GM21447 (cell line): ENCODE data around the gene EPHB2.
"Not testable (repeated sequence)": the region's sequence is repeated elsewhere in the genome, so short reads cannot be mapped to it uniquely, and the experiment has no call there.

Experiments
- ATAC-seq: cut with Tn5 transposase; IDR thresholded peaks from one replicate; pipeline ENCODE4 v1.9.1; 2021; ENCODE audit not compliant: unreplicated experiment

Gene EPHB2

DNA sequence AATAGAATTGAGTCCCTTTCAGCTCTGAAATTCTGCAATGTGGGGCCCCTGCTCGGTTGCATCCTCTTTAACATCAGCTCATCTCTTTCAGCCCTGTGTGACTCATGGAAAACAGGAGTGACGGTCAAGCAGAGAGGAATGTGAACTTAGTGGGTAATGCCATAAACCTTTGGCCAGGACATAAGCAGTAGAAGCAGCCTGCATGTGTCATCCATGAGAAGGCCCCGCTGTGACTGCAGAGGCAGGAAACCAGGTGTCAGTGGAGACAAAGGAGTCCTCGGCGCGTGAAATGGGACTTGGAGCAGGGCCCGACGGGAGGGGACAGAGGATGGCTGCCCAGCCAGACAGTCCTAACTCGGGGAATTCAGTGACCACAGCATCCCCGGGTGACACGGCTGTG is 21.1 kb upstream of the EPHB2 start:
- no peak for ATAC-seq

DNA sequence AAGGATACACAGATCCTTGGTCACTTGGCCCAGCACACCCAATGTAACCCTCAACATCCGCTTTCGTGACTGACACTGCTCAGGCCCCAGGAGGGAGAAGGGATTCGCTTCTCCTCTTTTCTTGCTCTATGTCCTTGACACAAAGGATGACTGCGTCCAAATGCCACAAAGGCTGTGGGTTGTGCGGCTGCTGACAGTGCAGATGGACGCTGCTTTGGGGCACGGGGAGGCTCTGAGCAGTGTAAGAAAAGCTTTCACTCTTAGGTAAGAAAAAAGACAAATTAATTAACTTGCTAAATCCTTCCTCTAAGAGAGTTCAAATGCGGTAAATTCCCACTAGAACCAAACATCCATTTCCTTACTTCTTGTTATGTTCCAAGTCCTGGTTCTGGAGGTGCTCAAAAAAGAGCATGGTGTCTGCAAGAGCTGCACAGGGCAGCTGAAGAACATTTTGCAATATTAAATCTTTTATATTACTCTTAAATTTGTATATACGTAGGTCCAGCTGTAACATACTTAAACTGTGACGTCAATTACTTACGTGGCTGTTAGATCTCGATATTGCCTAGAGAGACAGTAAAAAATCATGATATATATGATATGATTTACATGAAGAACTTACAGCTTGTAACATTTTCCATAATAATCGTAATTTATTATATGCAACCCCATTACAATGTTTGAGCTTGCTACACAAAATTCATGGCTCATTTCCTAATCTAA is 19.4 kb upstream of the EPHB2 start:
- no peak for ATAC-seq

GRCh38 chr1:22694172-22694571 is 16.5 kb upstream of the EPHB2 start:
- ATAC-seq: no peak

DNA sequence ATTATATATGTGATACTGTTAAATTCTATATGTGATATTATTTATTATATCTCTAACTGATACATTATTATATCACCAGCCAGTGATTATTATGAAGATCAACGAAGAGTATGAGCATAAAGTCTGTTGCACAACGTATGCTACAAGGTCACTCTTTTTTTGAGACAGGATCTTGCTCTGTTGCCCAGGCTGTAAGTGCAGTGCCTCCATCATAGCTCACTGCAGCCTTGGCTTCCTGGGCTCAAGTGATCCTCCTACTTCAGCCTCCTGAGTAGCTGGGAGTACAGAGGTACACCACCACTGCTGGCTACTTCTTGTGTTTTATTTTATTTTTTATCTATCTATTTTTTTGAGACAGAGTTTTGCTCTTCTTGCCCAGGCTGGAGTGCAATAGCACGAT is 14.0 kb upstream of the EPHB2 start:
- ATAC-seq: no peak

GRCh38 chr1:22697980-22698379 is 12.7 kb upstream of the EPHB2 start:
- ATAC-seq: no peak

DNA sequence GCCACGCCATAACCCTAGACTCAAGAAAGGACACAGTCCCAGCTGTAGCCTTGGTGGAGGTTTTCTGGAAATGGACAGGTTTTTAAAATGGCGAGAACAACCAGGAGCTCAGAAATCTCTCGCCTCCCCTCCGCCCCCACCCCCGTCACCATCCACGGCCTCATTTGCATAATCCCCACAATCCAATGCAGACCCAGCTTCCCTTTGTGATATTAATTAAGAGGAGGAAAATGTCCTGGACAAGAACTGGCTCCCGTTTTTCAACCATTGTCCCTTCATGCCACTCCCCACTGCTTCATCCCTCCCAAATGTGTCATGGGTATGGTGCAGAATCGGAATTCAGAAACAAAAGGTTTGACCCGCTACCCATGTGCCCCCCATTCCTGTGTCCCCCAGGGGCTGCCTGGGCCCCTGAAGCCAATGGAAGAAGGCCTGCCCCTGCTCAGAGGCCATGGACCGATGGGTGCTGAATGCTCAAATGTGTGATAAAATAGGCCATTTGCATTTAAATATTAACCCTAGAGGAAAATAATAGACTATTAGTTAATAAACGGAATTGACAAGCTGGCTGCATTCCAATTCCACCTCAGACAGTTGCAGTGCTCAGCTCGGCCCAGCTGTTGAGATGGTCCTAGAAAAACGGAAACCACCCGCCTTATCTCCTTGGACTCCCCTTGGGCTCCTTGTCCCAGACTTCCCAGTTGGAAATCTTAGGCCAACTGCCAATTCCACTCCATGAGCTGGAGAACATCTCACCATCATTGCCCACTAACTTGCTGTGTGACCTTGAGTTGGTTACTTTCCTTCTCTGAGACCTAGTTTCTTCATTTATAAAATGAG is 10.7 kb upstream of the EPHB2 start:
- no peak for ATAC-seq

DNA sequence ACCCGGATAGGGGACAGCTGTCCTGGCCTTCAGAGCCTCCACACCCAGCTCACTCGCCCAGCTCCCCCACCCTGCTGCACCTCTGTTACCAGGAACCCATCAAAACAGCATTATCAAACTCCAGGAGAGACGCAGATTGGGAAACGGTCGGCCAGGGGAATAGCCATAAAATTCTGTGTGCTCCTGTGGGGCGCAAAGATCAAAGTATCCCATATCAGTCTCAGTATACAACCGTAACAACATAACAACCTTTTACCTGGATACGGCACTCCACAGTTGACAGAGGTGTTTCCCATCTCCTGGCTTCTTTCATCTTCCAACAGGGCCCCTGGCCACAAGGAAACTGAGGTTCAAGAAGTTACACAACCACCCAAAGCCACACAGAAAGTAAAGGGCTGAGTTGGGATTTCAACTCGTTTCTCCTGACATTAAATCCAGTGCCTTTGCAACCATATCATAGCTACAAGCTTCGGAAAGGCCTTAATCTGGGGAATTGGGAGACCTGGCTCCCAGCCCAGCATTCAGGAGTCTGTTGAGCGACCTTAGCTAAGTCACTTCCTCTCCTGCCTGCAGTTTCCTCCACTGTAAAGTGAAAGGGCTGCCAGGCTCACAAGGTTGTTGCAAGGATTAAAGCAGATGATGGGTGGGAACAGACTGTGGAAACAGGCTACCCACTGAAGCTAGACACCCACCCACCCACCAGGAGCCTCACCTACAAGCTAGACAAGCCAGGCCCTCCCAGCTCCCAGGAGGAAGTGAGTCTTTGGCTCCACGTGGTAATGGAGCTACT is 8.1 kb upstream of the EPHB2 start:
- no peak for ATAC-seq

- no peak for ATAC-seq
Measured at GRCh38 chr1:22704440-22705067, 6.1 kb upstream of the EPHB2 start.

- no peak for ATAC-seq
Measured at GRCh38 chr1:22705586-22705985, 5.1 kb upstream of the EPHB2 start.

GRCh38 chr1:22706100-22706499 is 4.5 kb upstream of the EPHB2 start:
- not testable (repeated sequence) for ATAC-seq

- no peak for ATAC-seq
Measured at GRCh38 chr1:22708777-22709176, 1.9 kb upstream of the EPHB2 start.

- ATAC-seq: no peak
Measured at GRCh38 chr1:22709227-22709626, 1.4 kb upstream of the EPHB2 start.

DNA sequence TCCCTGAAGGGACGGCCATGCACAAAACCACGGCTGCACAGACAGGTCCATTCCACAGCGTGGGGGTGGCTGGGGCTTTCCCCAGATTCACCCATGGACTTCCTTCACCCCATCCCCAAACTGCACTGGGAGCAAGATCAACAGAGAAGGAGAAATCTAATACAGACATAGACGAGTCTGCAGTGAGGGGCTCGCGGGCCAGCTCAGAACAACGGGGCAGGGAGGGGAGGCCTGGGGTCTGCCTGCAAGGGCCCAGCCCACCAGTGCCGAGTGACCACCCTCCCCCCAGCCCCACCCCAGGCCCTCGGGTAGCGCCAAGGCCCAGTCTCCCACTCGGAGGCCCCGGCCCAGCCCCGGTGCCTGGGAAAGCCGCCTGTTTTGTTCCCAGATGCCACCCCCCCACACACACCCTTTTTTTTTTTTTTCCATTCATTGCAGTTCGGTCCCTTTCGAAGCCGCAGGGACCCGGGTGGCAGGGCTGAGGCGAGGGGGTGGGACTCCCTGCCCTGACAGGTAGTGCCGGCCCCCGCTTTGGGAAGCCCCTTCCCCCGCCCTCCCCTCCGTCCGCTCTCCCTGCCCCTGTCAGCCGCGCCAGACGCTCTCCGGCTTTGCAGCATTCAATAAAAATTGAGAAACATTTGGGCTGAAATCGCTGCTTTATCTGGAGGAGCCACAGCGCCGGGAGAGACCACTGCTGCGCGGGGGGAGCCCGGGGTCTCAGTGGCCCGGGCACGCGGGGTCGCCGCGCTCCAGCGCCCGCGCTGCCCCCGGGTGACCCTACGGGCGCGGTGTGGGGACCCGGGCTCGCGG is 543 bp upstream of the EPHB2 start:
- no peak for ATAC-seq

- ATAC-seq: no peak
Measured at GRCh38 chr1:22711071-22711470, 432 bp downstream of the EPHB2 start.

GRCh38 chr1:22711591-22712501 is 1.2 kb downstream of the EPHB2 start:
- no peak for ATAC-seq

DNA sequence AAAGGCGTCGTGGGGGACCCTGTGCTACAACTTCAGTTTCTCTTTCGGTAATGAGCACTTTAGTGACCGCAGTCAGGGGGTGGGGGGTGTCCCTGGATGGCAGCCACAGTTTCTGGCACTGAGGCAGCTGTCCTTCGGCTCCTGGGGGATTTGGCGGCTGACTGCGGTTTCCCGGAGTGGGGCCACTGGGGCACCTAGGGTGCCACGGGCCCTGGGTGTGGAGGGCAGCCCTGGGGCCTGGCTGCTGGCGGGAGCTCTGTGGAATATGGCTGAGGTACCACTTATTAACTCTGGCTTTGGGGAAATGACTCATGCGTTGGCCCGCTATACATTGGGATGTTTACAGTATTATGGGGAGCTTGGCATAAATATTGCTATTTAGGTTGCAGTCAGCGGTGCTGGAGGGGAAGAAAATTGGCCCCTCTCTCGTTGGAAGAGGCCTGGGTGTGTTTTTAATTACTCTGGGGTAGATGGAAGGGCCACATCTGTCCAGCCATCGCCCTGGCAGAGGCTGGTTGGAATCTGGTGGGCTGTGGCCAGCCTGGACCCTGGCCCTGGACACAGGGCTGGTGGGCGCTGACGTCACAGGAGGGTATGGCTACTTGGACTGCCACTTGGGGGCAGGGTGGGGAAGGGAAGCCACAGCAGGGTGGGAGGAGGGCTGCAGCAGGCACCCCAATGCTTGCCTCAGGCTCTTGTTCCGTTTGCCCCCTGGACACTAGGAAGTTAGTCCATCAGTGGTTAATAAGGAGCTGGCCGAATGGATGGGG is 2.0 kb downstream of the EPHB2 start:
- no peak for ATAC-seq

- ATAC-seq: no peak
Measured at GRCh38 chr1:22714455-22714854, 3.8 kb downstream of the EPHB2 start.

- no peak for ATAC-seq
Measured at GRCh38 chr1:22717037-22717760, 6.6 kb downstream of the EPHB2 start.
